Peyer's patch (tissue), 4 donors: Measurements from ENCODE around the gene ATG2B. TPM values are rescaled to one million over a fixed set of nuclear protein-coding genes. Genes with fewer than 3 reads are reported as not detected.

Experiments used
- DNase-seq, 3 donors: peaks; one replicate each; pipeline ENCODE4 v3.0.0-alpha.2; 2017 to 2019
- H3K27ac ChIP-seq, 4 donors: fragments of 200-600 bp; sonication (generic); one replicate each; pipeline ENCODE4 v1.5.1; 2016 to 2019
- H3K27me3 ChIP-seq, 2 donors: fragments of 200-600 bp; sonication (generic); one replicate each; pipeline ENCODE4 v1.5.1; 2019
- H3K36me3 ChIP-seq, 3 donors: fragments of 200-600 bp; sonication (generic); one replicate each; pipeline ENCODE4 v1.5.1; 2016 to 2019
- H3K4me1 ChIP-seq, 4 donors: fragments of 200-600 bp; sonication (generic); one replicate each; pipeline ENCODE4 v1.5.1; 2016 to 2019
- H3K4me3 ChIP-seq, 4 donors: fragments of 200-600 bp; sonication (generic); 1 replicate in 3 of 4; 2 replicates in 1 of 4; pipeline ENCODE4 v1.5.1; 2016 to 2019; ENCODE audit warnings: mild to moderate bottlenecking in 1 of 4
- H3K9me3 ChIP-seq, 4 donors: fragments of 200-600 bp; sonication (generic); one replicate each; pipeline ENCODE4 v1.5.1; 2016 to 2019; ENCODE audit warnings: mild to moderate bottlenecking in 1 of 4
- POLR2A ChIP-seq, 2 donors: fragments of 450-650 bp; IDR thresholded peaks; one replicate each; pipeline ENCODE4 v1.5.1; 2017; ENCODE audit warnings: antibody characterized with exemption in 2 of 2, mild to moderate bottlenecking in 2 of 2, moderate library complexity in 2 of 2
- total RNA-seq, 4 donors: library from RNA; depleted of rRNA; stranded (reverse); fragments of >200 nt; gene quantifications; one replicate each; pipeline ENCODE4 v1.1.0, GENCODE V29; 2016
- TF ChIP-seq, protein P1 (sequence below), 6 experiments: fragments of 450-650 bp in 4 of 6; fragments of 200-600 bp in 2 of 6; sonication (generic) in 1 of 6; IDR thresholded peaks; one replicate each; pipeline ENCODE4 v1.5.1; 2017 to 2019; ENCODE audit warnings: antibody characterized with exemption in 6 of 6, mild to moderate bottlenecking in 3 of 6, moderate library complexity in 1 of 6

ATG2B gene
- total RNA-seq, 4 donors from 2014 or later: 39.8 to 85.8 (median 47.4) TPM

DNA sequence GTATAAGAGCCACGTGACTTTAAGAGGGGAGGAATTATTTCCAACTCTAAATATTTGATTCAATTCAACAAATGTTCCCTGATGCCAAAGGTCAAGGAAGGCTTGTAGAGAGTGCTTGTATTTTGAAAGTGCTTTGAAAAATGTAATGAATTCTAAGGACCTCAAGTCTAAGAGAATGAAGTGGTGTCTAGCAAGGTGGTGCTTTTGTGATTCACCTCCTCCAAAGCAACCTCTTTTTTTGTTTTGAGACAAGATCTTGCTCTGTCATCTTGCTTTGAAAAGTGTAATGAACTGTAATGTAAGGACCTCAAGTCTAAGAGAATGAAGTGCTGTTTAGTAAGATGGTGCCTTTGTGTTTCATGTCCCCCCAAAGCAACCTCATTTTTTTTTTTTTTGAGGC is 42.5 kb upstream of the ATG2B start:
- Histone ChIP-seq H3K4me3 (no peak overlapping the region), H3K36me3 (no peaks in the 10 kb centered on the region), H3K27me3 (no peaks in the 10 kb centered on the region), H3K27ac (no peak overlapping the region), H3K4me1 (no peaks in the 10 kb centered on the region), H3K9me3 (no peaks in the 10 kb centered on the region)
- TF ChIP-seq POLR2A (IDR thresholded peaks at IDR 0.05): no peak
- TF ChIP-seq, protein P1, sequence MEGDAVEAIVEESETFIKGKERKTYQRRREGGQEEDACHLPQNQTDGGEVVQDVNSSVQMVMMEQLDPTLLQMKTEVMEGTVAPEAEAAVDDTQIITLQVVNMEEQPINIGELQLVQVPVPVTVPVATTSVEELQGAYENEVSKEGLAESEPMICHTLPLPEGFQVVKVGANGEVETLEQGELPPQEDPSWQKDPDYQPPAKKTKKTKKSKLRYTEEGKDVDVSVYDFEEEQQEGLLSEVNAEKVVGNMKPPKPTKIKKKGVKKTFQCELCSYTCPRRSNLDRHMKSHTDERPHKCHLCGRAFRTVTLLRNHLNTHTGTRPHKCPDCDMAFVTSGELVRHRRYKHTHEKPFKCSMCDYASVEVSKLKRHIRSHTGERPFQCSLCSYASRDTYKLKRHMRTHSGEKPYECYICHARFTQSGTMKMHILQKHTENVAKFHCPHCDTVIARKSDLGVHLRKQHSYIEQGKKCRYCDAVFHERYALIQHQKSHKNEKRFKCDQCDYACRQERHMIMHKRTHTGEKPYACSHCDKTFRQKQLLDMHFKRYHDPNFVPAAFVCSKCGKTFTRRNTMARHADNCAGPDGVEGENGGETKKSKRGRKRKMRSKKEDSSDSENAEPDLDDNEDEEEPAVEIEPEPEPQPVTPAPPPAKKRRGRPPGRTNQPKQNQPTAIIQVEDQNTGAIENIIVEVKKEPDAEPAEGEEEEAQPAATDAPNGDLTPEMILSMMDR (IDR thresholded peaks at IDR 0.05): no peak
- no peak for DNase-seq

DNA sequence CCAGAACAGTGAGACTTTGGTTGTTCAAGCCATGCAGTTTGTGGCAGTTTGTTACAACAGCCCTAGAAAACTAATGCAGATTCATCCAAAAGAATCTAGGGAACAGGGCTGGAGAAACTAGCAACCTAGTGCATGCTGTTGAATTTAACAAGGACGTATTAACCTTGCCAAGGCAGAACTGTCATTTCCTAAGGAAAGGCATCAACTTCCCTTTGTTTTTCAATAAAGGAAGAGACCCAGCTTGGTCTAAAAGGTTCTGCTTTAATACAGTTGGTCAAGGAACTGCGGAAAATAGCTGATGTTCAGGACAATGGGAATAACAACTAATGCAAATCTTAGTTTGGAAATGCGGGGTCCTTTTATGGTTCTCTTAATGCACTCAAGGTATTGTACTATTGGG is 40.3 kb upstream of the ATG2B start:
- Histone ChIP-seq H3K36me3 (no peaks in the 10 kb centered on the region), H3K27me3 (no peaks in the 10 kb centered on the region), H3K27ac (no peak overlapping the region), H3K4me1 (no peaks in the 10 kb centered on the region), H3K4me3 (no peak overlapping the region), H3K9me3 (no peaks in the 10 kb centered on the region)
- no peak for DNase-seq
- no peak for TF ChIP-seq POLR2A (IDR thresholded peaks at IDR 0.05)
- TF ChIP-seq, protein P1 (IDR thresholded peaks at IDR 0.05): no peak

DNA sequence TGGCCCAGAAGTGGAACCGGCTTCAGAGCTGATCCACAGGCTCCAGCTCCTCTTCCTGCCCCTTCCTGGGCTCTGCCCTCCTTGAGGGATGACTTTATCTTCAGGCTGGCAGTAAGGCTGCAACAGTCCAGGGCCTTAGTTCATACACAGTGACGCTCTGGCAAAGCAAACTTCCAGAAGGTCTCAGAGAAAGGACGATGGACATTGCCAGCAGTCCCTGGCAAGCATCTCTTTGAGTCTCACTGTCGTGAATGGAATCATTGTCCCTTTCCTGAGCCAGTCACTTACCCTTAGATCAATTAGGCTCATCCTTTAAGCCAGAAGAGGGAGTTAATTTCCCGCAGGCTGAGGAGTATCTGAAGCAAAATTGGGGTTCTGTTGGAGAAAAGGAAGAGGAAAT is 37.4 kb upstream of the ATG2B start:
- DNase-seq: no peak
- no peak for TF ChIP-seq POLR2A (IDR thresholded peaks at IDR 0.05)
- TF ChIP-seq, protein P1 (IDR thresholded peaks at IDR 0.05): no peak
- H3K27me3 ChIP-seq: no peaks in the 10 kb centered on the region
- no peaks in the 10 kb centered on the region for H3K4me1 ChIP-seq
- H3K27ac ChIP-seq: no peak overlapping the region
- H3K9me3 ChIP-seq: no peaks in the 10 kb centered on the region
- H3K36me3 ChIP-seq: no peaks in the 10 kb centered on the region
- H3K4me3 ChIP-seq: no peak overlapping the region

DNA sequence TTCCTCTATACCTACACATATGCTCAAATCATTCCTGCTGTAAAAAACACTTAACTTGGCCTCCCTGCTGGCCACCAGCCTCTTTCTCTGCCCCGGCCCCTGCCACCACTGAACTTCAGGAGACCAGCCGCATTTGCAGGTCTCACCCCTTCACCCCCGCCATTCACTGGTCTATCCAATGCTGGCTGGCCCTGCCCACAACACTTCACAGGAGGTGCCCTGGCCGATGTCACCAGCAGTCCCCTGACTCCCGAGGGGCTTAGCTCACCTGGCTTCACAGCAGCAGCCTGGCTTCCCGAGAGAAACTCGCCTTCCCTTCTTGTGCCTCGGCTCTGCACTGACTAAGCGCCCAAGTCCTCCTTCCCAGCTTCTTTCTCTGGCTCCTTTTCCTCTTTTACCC is 36.3 kb upstream of the ATG2B start:
- Histone ChIP-seq H3K4me3 (no peak overlapping the region), H3K27ac (no peak overlapping the region), H3K4me1 (no peaks in the 10 kb centered on the region), H3K27me3 (no peaks in the 10 kb centered on the region), H3K36me3 (no peaks in the 10 kb centered on the region), H3K9me3 (no peaks in the 10 kb centered on the region)
- TF ChIP-seq POLR2A (IDR thresholded peaks at IDR 0.05): no peak
- TF ChIP-seq, protein P1 (IDR thresholded peaks at IDR 0.05): no peak
- no peak for DNase-seq

DNA sequence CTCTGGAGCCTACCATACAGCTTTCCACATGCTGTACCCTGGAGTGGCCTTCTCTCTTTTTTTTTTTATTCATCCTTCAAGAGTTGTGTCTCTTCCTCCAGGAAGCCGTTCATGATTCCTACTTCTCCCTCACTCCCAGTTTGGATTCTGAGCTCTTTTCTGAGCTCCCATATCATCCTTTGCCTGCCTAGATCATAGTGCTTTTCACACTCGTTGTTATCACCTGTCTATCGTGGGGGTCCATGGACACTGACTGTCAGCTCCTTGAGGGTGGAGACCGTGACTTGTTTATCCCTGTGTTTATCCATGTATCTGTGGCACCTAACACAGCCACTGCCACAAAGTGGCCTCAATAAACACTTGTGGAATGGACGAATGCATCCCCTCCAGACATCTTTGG is 35.8 kb upstream of the ATG2B start:
- TF ChIP-seq POLR2A (IDR thresholded peaks at IDR 0.05): no peak
- TF ChIP-seq, protein P1 (IDR thresholded peaks at IDR 0.05): no peak
- H3K9me3 ChIP-seq: no peaks in the 10 kb centered on the region

DNA sequence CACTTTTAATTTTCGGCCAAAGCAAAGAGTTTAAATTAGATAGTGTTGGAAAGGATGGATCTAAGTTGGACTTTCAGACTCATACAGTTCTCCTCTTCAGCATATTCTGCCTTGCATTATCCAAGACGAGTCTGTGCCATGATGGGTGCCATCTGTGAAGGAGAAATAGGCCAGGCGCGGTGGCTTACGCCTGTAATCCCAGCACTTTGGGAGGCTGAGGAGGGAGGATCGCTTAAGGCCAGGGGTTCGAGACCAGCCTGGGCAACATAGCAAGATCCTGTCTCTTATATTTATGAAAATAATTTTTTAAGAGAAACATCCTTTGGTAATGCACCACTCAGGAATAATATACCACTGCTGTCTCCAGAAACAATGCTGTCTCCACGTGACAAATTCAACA is 35.3 kb upstream of the ATG2B start:
- Histone ChIP-seq H3K4me3 (no peak overlapping the region), H3K9me3 (no peaks in the 10 kb centered on the region), H3K27ac (no peak overlapping the region), H3K27me3 (no peaks in the 10 kb centered on the region), H3K36me3 (no peaks in the 10 kb centered on the region), H3K4me1 (no peaks in the 10 kb centered on the region)
- DNase-seq: no peak
- TF ChIP-seq, protein P1 (IDR thresholded peaks at IDR 0.05): no peak
- TF ChIP-seq POLR2A (IDR thresholded peaks at IDR 0.05): no peak

More for the DNA sequence above, 35.8 kb upstream of the ATG2B start:
- no peaks in the 10 kb centered on the region for H3K27me3 ChIP-seq
- H3K27ac ChIP-seq: no peak overlapping the region
- no peak overlapping the region for H3K4me3 ChIP-seq
- DNase-seq: no peak
- no peaks in the 10 kb centered on the region for H3K36me3 ChIP-seq
- no peaks in the 10 kb centered on the region for H3K4me1 ChIP-seq
